ENCODE results near the gene CUL9.

CUL9 gene

DNA sequence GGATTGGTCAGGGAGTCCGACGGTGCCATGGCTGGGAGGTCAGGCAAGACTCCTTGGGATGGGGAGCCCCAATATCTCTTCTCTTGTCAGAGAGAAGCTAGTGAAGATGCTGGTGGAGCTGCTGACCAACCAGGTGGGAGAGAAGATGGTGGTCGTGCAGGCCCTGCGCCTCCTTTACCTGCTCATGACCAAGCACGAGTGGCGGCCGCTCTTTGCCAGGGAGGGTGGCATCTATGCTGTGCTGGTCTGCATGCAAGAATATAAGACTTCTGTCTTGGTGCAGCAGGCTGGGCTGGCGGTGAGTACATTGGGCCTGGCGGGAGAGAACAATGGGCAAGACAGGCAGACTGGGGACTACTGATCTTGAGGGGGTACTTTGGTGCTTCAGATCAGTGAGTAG lies 10.9 kb downstream of the CUL9 start:
- Histone ChIP-seq H3K36me3 (ENCODE audit: insufficient read depth, low read length) (peaks cover 26% of the 10 kb centered on the region), H3K27me3 (ENCODE audit: insufficient read depth, low read length) (no peaks in the 10 kb centered on the region), H3K9me3 (ENCODE audit: low read length) (no peaks in the 10 kb centered on the region), H2AFZ (ENCODE audit: low read depth, low read length) (no peak overlapping the region), H3K4me3 (ENCODE audit: low read length) (no peak overlapping the region), H3K4me1 (ENCODE audit: insufficient read depth, low read length) (no peaks in the 10 kb centered on the region)

DNA sequence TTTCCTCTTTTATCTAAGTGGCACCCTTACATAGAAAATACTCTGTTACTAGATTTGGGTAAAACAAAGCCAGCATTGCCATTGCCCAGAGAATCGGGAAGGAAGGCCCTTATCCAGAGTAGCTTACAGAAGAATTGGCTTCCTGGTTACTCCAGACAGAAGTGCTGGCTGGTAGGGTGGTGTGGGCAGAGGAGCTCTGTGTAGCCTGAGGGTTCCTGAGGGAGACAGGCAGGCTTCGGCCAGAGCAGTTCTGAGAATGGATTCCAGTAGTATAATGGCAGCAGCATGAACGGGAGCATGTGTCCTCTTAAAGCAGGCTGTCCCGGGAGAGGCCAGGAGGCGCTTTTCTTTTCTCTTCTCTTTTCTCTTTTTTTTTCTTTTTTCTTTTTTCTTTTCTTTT lies 11.9 kb downstream of the CUL9 start:
- no peak overlapping the region for H2AFZ ChIP-seq (ENCODE audit: low read depth, low read length)
- H3K9me3 ChIP-seq (ENCODE audit: low read length), result no peaks in the 10 kb centered on the region
- H3K27me3 ChIP-seq (ENCODE audit: insufficient read depth, low read length), result no peaks in the 10 kb centered on the region
- no peaks in the 10 kb centered on the region for H3K4me1 ChIP-seq (ENCODE audit: insufficient read depth, low read length)
- H3K36me3 ChIP-seq (ENCODE audit: insufficient read depth, low read length), result peaks cover 24% of the 10 kb centered on the region
- no peak overlapping the region for H3K4me3 ChIP-seq (ENCODE audit: low read length)

DNA sequence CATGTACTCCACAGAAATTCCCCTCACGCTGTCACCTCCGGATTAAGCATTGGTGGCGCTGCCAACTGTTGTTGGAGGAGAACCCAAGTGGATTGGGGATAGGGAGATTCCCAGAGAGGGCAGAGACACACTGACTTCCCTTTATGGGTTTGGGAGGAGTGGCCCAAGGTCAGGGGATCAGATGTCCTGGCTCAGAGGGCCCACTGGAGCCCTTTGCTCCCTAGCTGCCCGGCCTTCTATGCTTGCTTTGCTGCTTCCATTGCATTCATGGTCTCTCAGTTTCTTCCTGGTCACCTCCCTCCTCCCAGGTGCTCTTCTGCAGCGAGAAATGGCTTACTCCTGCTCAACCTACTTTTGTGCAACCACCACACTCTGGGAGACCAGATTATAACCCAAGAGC lies 14.3 kb downstream of the CUL9 start:
- H3K27me3 ChIP-seq (ENCODE audit: insufficient read depth, low read length), result no peaks in the 10 kb centered on the region
- H2AFZ ChIP-seq (ENCODE audit: low read depth, low read length), result no peak overlapping the region
- H3K9me3 ChIP-seq (ENCODE audit: low read length), result no peaks in the 10 kb centered on the region
- H3K36me3 ChIP-seq (ENCODE audit: insufficient read depth, low read length), result peaks cover 34% of the 10 kb centered on the region
- no peaks in the 10 kb centered on the region for H3K4me1 ChIP-seq (ENCODE audit: insufficient read depth, low read length)
- H3K4me3 ChIP-seq (ENCODE audit: low read length), result no peak overlapping the region

DNA sequence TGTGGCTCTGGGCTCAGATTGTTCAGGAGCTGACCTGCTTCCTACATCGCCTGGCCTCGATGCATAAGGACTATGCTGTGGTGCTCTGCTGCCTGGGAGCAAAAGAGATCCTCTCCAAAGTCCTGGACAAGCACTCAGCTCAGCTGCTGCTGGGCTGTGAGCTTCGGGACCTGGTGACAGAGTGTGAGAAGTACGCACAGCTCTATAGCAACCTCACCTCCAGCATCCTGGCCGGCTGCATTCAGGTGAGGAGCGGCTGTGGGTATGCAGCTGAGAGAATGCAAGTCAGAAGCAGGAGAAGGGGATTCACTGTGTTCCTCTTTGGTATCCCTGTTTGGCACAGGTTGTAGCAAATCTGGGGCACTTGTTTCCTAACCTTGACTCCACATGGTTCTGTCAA lies 17.9 kb downstream of the CUL9 start:
- Histone ChIP-seq H3K4me1 (ENCODE audit: insufficient read depth, low read length) (no peaks in the 10 kb centered on the region), H3K9me3 (ENCODE audit: low read length) (no peaks in the 10 kb centered on the region), H3K4me3 (ENCODE audit: low read length) (no peak overlapping the region), H3K27me3 (ENCODE audit: insufficient read depth, low read length) (no peaks in the 10 kb centered on the region), H3K36me3 (ENCODE audit: insufficient read depth, low read length) (peaks cover 30% of the 10 kb centered on the region), H2AFZ (ENCODE audit: low read depth, low read length) (no peak overlapping the region)

DNA sequence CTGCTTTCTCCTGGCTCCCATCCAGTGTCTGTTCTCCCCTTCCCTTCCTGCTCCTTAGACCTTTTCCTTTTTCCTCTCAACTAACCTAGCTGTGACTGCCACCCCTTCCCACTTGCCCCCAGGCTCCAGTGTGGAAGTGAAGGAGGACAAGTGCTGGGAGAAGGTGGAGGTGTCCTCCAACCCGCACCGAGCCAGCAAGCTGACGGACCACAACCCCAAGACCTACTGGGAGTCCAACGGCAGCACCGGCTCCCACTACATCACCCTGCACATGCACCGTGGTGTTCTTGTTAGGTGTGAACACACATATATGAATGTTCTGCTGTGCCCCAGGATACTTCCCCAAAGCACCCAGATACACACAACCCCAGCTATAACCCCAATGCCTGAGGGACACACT lies 18.5 kb downstream of the CUL9 start:
- no peaks in the 10 kb centered on the region for H3K4me1 ChIP-seq (ENCODE audit: insufficient read depth, low read length)
- no peaks in the 10 kb centered on the region for H3K27me3 ChIP-seq (ENCODE audit: insufficient read depth, low read length)
- peaks cover 30% of the 10 kb centered on the region for H3K36me3 ChIP-seq (ENCODE audit: insufficient read depth, low read length)
- H2AFZ ChIP-seq (ENCODE audit: low read depth, low read length), result no peak overlapping the region
- no peaks in the 10 kb centered on the region for H3K9me3 ChIP-seq (ENCODE audit: low read length)
- H3K4me3 ChIP-seq (ENCODE audit: low read length), result no peak overlapping the region

DNA sequence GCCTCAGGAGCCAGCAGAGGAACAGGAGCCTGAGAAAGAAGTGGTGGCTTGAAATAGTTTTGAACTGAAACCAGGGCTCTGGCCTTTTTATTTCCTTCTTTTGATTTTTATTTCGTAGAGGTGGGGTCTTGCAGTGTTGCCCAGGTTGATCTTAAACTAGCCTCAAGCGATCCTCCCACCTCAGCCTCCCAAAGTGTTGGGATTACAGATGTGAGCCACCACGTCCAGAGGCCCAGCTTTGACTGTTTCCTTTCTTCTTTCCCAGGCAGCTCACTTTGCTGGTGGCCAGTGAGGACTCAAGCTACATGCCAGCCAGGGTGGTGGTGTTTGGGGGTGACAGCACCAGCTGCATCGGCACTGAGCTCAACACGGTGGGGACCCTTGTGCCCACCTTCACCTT lies 20.5 kb downstream of the CUL9 start:
- H3K4me3 ChIP-seq (ENCODE audit: low read length), result no peak overlapping the region
- no peak overlapping the region for H2AFZ ChIP-seq (ENCODE audit: low read depth, low read length)
- peaks cover 24% of the 10 kb centered on the region for H3K36me3 ChIP-seq (ENCODE audit: insufficient read depth, low read length)
- no peaks in the 10 kb centered on the region for H3K4me1 ChIP-seq (ENCODE audit: insufficient read depth, low read length)
- H3K27me3 ChIP-seq (ENCODE audit: insufficient read depth, low read length), result no peaks in the 10 kb centered on the region
- no peaks in the 10 kb centered on the region for H3K9me3 ChIP-seq (ENCODE audit: low read length)

DNA sequence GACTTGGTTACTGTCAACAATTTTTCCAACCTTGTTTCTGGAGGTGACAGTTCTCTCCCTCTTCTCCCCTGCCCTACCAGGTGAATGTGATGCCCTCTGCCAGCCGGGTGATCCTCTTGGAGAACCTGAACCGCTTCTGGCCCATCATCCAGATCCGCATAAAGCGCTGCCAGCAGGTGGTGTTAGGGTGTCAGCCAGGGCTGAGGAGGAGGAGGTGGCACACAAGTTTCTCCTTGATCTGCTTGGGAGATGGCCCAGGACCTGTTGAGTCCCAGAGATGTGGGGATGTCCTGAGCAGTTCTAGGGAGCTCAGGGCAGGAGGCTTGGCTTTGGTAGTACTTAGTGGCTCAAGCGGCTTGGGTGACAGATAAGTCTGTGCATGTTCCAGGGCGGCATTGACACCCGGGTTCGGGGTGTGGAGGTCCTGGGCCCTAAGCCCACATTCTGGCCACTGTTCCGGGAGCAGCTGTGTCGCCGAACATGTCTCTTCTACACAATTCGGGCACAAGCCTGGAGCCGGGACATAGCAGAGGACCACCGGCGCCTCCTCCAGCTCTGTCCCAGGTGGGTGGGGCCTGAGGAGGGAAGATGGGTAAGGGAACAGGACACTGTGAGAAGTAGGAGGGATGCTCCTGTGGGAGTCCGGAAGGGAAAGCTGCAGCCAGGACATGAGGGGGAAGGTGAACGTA lies 21.2 kb downstream of the CUL9 start:
- no peak overlapping the region for H2AFZ ChIP-seq (ENCODE audit: low read depth, low read length)
- H3K9me3 ChIP-seq (ENCODE audit: low read length), result no peaks in the 10 kb centered on the region
- no peaks in the 10 kb centered on the region for H3K4me1 ChIP-seq (ENCODE audit: insufficient read depth, low read length)

DNA sequence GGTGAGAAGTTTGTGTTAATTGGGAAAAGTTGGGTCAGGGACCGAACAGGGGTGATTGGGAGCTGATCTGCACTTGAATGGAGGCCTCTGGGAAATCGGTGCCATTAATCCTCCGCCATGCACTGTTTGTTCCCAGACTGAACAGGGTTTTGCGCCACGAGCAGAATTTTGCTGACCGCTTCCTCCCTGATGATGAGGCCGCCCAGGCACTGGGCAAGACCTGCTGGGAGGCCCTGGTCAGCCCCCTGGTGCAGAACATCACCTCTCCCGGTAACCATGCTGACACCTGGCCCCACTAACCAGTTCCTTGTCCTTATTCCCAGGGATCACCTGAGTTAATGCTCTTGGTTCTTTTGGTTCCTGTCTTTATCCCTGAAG lies 21.7 kb downstream of the CUL9 start:
- H3K27me3 ChIP-seq (ENCODE audit: insufficient read depth, low read length), result no peaks in the 10 kb centered on the region
- H3K36me3 ChIP-seq (ENCODE audit: insufficient read depth, low read length), result peaks cover 20% of the 10 kb centered on the region
- no peaks in the 10 kb centered on the region for H3K4me1 ChIP-seq (ENCODE audit: insufficient read depth, low read length)
- no peak overlapping the region for H2AFZ ChIP-seq (ENCODE audit: low read depth, low read length)
- H3K4me3 ChIP-seq (ENCODE audit: low read length), result no peak overlapping the region
- no peaks in the 10 kb centered on the region for H3K9me3 ChIP-seq (ENCODE audit: low read length)

More for the DNA sequence above, 21.2 kb downstream of the CUL9 start:
- H3K36me3 ChIP-seq (ENCODE audit: insufficient read depth, low read length), result peaks cover 24% of the 10 kb centered on the region
- H3K27me3 ChIP-seq (ENCODE audit: insufficient read depth, low read length), result no peaks in the 10 kb centered on the region
- no peak overlapping the region for H3K4me3 ChIP-seq (ENCODE audit: low read length)

DNA sequence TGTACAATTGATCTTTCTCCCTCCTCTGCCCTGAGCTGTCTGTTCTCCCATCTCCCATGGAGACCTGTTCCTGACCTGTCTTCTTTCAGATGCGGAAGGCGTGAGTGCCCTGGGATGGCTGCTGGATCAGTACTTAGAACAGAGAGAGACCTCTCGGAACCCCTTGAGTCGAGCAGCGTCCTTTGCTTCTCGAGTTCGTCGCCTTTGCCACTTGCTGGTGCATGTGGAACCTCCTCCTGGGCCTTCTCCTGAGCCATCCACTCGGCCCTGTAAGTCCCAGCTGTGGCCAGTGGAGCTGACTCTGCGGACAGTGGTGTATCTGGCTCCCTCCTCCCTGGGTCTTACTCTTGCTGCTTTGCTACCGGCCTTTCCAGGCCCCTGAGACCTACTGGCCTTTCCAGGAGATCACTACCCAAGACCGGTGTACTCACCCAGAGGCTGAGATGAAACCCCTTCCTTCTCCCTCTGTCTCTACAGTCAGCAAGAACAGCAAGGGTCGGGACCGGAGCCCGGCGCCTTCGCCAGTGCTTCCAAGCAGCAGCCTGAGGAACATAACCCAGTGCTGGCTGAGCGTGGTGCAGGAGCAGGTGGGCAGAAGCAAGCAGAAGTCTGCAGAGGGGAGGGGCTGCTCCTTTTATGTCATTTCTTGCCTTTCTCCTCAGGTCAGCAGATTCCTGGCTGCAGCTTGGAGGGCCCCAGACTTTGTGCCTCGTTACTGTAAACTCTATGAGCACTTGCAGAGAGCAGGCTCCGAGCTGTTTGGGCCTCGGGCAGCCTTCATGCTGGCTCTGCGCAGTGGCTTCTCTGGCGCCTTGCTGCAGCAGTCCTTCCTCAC lies 22.5 kb downstream of the CUL9 start:
- H3K27me3 ChIP-seq (ENCODE audit: insufficient read depth, low read length), result no peaks in the 10 kb centered on the region
- H3K36me3 ChIP-seq (ENCODE audit: insufficient read depth, low read length), result peaks cover 20% of the 10 kb centered on the region
- no peaks in the 10 kb centered on the region for H3K4me1 ChIP-seq (ENCODE audit: insufficient read depth, low read length)
- no peaks in the 10 kb centered on the region for H3K9me3 ChIP-seq (ENCODE audit: low read length)
- H3K4me3 ChIP-seq (ENCODE audit: low read length), result no peak overlapping the region
- H2AFZ ChIP-seq (ENCODE audit: low read depth, low read length), result no peak overlapping the region

DNA sequence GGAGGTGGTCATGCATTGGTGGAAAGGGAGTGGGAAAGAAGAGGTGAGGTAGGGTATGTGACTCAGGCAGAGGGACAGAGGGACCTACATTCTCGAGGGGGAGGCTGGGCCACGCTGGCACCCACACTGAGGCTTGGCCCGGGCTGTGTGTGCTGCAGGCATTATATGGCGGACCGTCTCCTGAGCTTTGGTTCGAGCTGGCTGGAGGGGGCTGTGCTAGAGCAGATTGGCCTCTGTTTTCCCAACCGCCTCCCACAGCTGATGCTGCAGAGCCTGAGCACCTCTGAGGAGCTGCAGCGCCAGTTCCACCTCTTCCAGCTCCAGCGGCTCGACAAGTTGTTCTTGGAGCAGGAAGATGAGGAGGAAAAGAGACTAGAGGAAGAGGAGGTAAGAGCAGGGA lies 23.9 kb downstream of the CUL9 start:
- H3K4me1 ChIP-seq (ENCODE audit: insufficient read depth, low read length), result no peaks in the 10 kb centered on the region
- H2AFZ ChIP-seq (ENCODE audit: low read depth, low read length), result no peak overlapping the region
- H3K36me3 ChIP-seq (ENCODE audit: insufficient read depth, low read length), result peaks cover 8% of the 10 kb centered on the region
- H3K27me3 ChIP-seq (ENCODE audit: insufficient read depth, low read length), result no peaks in the 10 kb centered on the region
- no peaks in the 10 kb centered on the region for H3K9me3 ChIP-seq (ENCODE audit: low read length)
- H3K4me3 ChIP-seq (ENCODE audit: low read length), result no peak overlapping the region

DNA sequence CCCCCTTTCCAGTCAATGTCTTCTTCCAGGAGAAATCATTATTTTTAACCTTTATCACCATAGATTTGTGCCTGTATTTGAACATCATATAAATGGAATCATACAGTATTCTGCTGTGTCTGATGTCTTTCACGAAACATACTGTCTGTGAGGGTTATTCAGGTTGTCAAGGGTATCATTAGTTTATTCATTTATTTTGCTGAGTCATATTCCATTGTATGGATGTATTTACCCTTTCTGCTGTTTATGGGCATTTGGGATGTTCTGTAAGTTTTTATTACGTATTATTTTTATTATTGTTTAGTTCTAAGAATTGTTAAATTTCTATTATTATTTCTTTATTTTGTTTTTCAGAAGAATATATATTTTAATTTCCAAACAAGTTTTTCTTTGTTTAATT lies 25.3 kb downstream of the CUL9 start:
- Histone ChIP-seq H3K36me3 (ENCODE audit: insufficient read depth, low read length) (peaks cover 4% of the 10 kb centered on the region), H2AFZ (ENCODE audit: low read depth, low read length) (no peak overlapping the region), H3K27me3 (ENCODE audit: insufficient read depth, low read length) (no peaks in the 10 kb centered on the region), H3K4me3 (ENCODE audit: low read length) (no peak overlapping the region), H3K4me1 (ENCODE audit: insufficient read depth, low read length) (no peaks in the 10 kb centered on the region), H3K9me3 (ENCODE audit: low read length) (no peaks in the 10 kb centered on the region)

DNA sequence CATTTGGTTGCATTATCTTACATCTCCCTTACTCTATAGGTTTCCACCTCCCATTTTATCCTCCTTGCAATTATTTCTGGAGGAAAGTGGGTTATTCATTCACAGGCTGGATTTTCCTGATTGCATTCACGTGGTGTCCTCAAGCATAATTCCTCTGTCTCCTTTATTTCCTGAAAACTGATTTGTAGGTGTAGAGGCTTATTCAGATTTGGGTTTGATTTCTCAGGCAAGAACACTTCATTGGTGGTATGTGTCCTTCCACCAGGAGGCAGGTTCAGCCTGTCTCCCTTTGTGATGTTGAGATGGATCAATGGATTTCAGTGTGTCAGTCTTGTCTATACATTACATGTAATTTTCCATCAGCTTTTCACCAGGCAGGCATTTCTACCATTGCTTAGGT lies 30.0 kb downstream of the CUL9 start:
- Histone ChIP-seq H3K36me3 (ENCODE audit: insufficient read depth, low read length) (peaks cover 19% of the 10 kb centered on the region), H3K4me1 (ENCODE audit: insufficient read depth, low read length) (no peaks in the 10 kb centered on the region), H2AFZ (ENCODE audit: low read depth, low read length) (no peak overlapping the region), H3K9me3 (ENCODE audit: low read length) (no peaks in the 10 kb centered on the region), H3K4me3 (ENCODE audit: low read length) (no peak overlapping the region), H3K27me3 (ENCODE audit: insufficient read depth, low read length) (no peaks in the 10 kb centered on the region)

DNA sequence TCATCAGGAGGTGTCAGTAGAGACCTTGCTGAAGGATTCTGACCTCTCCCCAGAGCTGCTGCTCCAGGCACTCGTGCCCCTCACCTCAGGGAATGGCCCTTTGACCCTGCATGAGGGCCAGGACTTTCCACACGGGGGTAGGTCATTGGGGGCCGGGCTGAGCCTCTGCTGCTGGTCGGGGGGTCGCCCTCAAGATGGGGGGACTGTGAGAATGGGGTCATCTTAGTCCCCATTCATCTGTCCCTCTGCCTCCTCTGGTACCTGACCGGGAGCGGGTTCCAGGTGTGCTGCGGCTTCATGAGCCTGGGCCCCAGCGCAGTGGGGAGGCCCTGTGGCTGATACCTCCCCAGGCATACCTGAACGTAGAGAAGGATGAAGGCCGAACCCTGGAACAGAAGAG lies 31.4 kb downstream of the CUL9 start:
- Histone ChIP-seq H3K27me3 (ENCODE audit: insufficient read depth, low read length) (no peaks in the 10 kb centered on the region), H3K4me1 (ENCODE audit: insufficient read depth, low read length) (no peaks in the 10 kb centered on the region), H3K9me3 (ENCODE audit: low read length) (no peaks in the 10 kb centered on the region), H3K4me3 (ENCODE audit: low read length) (no peak overlapping the region), H2AFZ (ENCODE audit: low read depth, low read length) (no peak overlapping the region), H3K36me3 (ENCODE audit: insufficient read depth, low read length) (peaks cover 22% of the 10 kb centered on the region)

All from neuron (in vitro differentiated cells).